Renal cortex interstitium (tissue), 11 donors: ENCODE data around the gene PIGS. TPM values are rescaled to one million over a fixed set of nuclear protein-coding genes. Genes with fewer than 3 reads are reported as not detected.
"Not testable (repeated sequence)": the region's sequence is repeated elsewhere in the genome, so short reads cannot be mapped to it uniquely, and the experiment has no call there.

Source experiments
- DNase-seq, 11 donors: peaks; one replicate each; pipeline ENCODE4 v3.0.0-alpha.2; 2013; ENCODE audit warnings: low read depth in 9 of 11, low spot score in 4 of 11; ENCODE audit errors: extremely low read depth in 1 of 11
- polyA plus RNA-seq, 3 donors: library from polyadenylated mRNA; unstranded; fragments of 120-200 nt; gene quantifications; one replicate each; pipeline ENCODE4 v1.2.1, GENCODE V29; 2013; ENCODE audit not compliant: insufficient read length in 3 of 3

The PIGS gene
- polyA plus RNA-seq, 3 donors: 94.7 to 98.0 (median 94.9) TPM

DNA sequence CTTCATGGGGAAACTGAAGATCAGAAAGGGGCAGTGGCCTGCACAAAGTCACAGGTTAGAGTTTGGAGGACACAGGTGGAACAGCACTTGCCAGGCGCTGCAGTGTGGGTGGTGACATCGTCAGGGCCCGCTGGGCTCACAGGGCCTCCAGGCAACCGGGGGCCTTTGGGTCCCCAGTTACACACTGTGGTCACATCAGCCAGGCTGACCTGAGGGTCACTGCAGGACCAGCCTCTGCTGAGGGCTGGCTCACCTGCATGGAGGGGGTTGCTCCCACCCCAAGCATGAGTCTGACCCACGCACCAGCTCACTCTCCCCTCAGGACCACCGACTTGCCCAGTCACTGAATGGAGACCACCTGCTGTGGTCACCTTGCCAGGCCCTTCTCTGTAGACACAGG is 48.1 kb downstream of the PIGS start:
- no peak for DNase-seq

DNA sequence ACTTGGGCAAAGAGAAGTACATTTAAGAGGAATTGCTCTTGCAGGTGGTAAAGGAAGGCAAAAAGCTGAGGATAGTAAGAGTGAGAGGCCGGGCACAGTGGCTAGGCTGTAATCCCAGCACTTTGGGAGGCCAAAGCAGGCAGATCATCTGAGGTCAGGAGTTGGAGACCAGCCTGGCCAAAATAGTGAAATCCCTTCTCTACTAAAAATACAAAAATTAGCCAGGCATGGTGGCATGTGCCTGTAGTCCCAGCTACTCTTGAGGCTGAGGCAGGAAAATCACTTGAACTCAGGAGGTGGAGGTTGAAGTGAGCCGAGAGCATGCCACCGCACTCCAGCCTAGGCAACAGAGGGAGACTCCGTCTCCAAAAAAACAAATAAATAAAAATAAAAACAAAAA is 49.0 kb downstream of the PIGS start:
- not testable (repeated sequence) for DNase-seq

DNA sequence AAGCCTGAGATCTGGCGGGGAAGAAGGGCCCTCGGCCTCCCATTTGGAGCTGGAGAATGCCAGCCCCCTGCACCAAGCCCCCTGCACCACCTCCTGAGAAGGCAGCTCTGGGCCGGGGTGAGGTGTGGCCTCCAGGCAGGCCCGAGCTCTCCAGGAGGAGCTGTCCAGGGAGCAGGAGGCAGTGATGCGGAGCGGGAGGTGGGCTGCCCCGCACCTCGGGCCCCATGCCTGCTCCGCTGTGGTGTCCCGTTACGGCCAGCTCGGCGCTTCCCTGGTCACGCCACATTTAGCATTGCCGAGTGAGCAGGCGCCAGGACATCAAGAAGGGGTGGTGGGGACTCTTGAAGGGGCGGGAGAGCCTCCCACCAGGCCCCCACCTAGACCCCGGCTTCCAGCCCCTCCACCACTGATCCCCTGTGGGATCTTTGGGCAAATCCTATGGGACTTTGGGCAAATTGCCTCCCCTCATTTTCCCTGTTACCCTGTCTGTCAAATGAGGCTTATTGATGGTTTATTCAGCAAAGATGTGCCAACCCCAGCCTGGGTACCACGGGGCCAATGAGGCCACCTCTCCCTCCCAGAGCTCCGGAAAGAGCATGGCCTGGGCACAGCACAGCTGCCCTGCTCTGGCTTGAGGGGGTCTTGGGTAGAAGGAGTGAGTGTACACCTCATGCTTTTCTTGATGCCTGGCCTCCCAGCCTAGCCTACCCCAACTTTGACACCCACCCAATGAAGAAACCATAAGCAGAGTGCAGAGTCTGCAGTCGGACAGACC is 49.8 kb downstream of the PIGS start:
- DNase-seq: peak in 10 of 11 donors; percentile 27 to 78 (median 66)

DNA sequence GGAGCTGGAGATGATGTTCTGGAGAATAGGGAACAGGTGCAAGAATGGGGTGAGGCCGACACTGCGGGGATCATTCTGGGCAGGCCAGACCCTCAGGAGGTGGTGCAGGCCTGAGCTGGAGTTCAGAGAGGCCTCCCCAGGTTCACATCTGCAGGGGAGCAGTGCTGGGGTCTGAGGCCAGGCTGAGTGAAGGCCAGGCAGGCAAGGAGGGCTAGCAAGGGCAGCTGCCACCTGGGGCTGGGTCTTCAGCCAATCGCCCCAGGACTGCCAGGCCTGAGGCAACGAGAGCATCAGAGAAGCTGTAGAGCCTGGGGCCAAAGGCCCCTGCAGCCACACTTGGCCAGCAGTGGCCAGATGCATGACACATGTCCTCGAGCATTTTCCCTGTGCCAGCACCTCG is 50.6 kb downstream of the PIGS start:
- DNase-seq: no peak

DNA sequence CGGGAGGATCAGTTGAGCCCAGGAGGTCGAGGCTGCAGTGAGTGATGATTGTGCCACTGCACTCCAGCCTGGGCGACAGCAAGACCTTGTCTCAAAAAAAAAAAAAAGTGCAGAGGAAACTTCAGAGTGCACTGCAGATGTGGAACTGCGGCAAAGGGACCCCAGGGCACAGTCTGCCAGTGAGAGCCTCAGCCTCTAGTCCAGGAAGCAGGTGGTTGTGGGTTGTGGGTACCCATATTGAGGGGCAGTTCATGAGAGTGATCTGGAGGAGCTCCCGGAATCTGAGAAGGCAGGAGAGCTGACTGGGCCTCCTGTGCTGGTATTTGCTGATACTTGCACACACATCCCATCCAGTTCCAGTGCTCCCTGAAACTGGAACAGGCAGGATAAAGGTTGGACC is 52.1 kb downstream of the PIGS start:
- DNase-seq: no peak

DNA sequence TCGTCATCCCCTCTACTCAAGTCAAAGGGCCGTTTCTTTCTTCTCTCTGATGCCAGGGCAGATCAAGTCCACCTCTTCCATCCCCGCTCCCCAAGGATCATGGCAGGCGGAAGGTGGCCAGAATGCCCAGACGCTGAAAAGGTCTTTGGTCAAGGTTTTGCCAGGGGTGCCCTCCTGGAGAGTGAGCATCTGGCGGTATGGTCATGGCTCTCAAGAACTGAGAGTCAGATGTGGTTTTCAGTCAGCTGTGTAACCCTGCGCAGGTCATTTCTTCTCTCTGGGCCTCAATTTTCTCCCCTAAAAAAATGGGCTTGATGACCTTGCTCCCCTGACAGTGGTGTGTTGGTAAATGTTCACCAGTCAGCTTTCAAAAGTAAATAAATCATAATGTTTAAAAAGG is 52.7 kb downstream of the PIGS start:
- DNase-seq: no peak

DNA sequence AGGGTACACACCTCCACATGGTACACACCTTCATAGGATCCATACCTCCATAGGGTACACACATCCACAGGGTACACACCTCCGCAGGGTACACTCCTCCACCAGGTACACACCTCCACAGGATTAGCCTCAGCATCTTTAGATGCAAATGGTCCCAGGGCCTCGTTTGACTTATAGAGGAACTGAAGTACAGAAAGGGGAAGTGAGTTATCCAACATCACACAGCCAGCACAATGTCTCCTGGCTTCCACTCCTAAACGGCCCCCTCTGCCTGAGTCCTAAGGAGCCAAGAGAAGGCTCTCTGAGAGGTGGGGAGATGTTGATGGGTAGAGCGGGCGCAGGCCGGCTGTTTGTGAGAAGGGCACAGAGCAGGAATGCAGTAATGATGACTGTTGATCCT is 53.2 kb downstream of the PIGS start:
- DNase-seq: no peak

DNA sequence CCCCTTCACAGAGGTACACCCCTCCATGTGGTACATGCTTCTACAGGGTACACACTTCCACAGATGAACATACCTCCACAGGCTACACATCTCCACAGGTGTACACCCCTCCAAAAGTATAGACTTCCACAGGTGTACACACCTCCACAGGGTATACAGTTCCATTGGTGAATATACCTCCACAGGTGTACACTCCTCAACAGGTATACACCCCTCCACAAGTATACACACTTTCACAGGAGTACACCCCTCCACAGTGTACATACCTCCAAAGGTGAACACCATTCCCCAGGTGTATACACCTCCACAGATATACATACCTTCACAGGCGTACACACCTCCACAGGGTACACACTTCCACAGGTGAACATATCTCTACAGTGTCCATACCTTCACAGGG is 55.8 kb downstream of the PIGS start:
- no peak for DNase-seq

DNA sequence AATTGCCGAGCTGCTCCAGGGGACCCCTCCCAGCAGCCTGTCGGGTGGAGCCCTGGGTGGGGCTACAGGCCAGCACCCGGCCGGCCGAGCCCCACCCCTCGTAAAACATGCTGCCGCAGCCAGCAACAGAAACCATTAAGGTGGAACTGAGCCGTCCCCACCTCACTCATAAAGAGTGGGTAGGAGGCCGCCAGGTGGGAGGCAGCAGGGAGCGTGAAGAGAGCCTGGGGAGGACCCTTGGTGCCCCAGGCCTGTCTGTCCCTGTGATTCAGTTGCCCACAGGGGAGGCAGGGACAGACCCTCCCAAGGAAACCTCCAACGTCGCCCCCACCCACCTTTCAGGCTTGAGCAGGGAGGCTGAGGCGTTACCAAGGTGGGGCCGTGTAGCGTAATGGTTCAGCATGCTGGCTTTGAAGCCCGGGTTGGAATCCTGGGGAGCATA is 56.7 kb downstream of the PIGS start:
- DNase-seq: no peak

DNA sequence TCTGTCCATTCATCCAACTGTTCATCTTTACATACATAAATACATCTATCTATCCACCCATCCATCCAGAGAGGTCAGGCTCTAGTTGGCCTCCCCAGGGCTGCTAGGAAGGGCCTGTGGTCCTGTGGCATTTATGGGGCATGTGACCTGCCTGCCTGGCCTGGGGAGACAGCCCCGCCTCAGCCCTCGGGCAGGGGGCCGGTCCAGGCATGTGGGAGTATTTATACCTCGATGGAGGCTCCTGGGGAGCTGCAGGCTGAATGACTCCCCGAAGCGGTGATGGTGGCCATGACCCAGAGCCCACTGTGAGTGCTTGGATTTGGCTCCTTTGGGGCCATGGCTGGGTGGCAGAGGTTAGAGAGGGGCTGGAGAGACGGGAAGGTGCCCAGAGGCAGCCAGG is 57.8 kb downstream of the PIGS start:
- DNase-seq: no peak

DNA sequence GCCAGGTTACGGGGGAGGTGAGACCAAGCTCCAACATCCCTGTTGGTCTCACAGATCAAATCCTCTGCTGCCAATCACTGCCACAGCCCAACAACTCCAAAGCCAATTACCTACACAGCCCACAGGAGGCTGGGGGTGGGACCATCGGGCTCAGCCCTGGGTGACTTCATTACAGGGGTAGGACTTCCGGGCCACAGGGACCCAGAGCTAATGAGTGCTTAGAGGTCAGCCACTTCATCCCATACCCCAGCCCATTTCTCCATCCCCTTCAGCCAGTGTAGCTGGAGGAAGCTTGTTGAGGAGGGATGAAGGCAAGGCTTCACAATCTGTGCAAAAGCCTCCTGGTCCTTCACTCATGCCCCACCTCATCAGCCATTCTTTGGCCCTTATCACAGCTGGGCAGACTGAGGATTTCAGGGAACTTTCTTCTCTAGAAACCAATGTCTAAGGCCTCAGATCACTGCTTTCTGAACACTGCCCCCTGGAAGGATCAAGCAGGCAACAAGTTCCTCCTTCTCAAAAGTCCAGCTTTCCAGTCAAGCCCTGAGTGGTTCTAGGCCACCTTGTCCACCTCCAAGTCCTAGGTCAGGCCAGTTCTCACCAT is 59.4 kb downstream of the PIGS start:
- no peak for DNase-seq

DNA sequence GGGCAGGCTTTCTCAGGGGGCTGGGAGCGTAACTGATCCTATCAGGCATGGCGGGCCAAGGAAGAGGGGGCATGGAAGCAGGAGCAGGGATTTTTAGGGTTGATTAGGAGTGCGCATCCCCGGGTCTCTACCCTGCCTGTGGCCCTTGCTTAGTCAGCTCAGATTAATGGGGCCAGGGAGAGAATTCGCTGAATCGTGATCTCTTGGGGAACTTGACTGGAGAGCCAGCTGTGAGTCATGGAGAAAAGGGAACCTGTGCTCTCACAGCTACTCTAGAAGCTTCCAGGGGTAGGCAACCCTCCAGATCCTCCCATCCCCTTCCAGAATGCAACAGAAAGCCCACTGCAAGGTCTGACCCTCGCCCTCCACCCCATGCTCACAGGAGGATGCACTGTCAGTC is 61.5 kb downstream of the PIGS start:
- DNase-seq: no peak

DNA sequence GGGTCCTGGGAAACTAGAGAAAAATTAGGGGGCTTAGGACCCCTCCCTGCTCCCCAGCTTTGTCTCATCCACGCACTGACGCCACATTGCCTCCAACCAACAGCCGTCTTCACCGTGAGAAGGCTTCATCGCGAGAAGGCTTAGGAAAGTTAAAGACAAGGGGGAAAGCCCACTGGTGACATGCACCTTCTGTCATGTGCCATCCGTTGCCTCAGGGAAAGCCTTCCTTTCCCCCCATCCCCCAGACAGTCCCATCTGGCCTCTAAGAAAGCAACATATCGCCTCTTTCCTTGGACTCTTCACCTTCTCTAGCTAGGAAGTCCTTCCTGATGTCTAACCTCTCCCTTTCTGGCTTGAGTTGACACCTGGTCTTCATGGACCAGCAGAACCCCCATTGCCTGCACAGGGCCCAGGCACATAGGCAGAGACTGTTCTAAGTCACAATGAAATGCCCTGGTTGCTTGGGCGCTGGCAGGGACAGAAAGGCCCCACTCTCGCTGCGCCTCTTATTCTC is 63.1 kb downstream of the PIGS start:
- no peak for DNase-seq

DNA sequence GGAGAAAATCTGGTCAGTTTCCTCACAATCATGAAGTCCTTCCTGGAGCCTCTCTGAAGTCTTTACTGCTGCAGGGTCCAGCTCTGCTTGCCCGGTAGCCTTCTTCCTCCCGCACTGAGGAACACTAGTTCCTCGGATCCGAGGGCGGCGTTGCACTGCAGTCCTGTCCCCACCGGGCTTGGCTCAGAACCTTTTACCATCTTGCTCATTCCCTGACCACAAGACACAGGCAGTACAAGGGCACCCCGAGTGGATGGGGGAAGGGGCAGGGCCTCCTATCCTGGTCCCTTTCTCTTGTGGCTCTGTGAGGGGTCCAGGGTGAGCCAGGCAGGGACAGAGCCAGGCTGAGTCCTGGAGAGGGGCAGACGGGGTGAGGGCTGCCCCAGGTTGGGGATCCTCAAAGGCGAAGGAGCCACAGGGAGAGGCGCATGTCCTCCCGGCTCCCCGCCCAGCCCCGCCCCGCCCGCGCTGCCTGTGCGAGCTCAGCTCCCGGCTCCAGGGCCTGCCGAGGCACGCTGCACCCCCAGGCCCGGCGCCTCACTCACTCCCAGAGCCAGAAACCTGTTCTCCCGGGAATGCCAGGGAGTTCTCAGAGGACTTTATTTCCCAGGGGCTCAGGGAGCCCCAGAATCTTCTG is 63.6 kb downstream of the PIGS start:
- no peak for DNase-seq

DNA sequence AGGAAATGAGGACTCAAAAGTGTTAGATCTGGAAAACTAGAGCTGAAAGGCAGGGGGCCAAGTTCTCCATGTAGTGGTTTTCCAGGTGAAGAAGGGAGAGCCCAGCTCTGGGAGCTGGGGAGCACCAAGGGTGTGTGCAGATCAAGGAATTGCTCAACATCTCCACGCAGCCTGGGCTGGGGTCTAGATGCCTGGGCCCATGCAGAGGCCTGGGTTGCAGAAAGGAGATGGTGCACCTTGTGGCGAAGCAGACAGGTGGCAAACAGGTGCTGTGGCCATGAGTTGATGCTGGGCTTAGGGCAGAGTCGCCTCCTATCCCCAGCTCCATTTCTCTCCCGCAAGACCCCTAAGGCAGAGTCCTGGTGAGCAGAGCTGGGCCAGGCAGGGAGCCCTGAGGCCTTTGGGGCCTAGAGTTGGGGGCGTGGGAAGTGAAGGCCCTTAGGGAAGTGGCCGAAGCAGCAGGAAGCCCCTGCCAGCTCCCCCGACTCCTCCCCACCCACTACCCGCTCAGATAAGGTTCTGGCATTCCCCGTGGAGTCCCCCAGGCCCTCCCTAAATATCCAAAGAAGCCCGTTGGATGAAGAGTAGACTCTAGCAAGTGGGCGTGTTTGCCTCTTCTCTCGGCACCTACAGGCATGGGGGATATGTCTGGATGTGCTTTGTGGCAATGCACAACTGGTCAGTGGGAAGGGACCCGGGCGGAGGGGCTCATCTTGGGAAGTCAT is 64.4 kb downstream of the PIGS start:
- DNase-seq: no peak

DNA sequence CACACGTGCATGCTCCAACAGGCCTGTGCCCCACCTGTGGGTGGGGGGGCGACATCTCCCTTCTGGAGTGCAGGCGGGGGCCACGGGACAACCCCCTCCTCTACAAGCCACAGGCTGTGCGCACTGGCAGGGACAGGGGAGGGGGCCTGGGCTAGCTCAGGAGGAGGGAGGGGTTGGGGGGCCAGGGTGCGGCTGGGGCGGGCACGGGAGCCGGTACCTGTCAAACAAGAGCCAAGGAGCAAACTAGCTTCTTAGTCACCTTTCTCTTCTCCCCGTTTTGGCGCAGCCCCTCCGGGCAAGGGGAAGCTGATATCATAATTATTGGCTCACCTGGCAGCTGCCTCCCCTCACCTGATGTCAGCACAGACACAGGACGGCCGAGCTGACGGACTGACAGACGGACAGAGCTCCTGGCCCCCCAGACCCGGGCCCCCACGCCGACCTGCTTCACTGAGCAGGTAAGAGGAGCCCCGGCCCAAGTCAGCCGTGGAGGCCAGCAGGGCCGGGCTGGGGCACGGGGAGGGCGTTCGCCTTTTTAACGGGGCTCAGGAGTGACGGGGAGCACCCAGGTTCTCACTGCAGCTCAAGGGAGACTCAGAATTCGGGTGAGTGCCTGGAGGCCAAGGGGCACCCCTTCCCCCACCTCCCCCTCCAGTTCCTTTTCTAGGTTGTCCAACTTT is 65.2 kb downstream of the PIGS start, which contains the start of gene FOXN1:
TSS of gene FOXN1 (plus strand) at position 363 of the 680 bp plus-strand sequence. CDS start 17,622 bp downstream, outside the sequence.
- no peak for DNase-seq

DNA sequence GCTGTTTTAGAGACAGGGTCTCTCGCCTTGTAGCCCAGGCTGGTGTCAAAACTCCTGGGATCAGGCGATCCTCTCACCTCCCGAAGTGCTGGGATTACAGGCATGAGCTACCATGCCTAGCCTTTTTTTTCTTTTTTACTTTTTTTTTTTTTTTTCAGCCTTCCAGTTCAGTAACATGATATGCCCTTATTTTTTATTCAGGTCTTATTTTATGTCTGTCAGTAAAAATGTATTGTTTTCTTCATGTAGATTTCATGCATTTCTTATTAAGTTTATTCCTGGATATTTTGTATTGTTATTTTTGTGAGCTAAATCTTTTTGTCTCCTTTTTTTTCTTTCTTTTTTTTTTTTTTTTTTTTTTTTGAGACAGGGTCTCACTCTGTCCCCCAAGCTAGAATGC is 67.9 kb downstream of the PIGS start:
- no peak for DNase-seq
